NCI-H446 (cell line): ENCODE data around the gene EIF2D.
"Not testable (repeated sequence)": the region's sequence is repeated elsewhere in the genome, so short reads cannot be mapped to it uniquely, and the experiment has no call there.

Experiments used
- DNase-seq, 2 experiments: peaks; one replicate each; lab custom pipeline; 2025; lab: John Stamatoyannopoulos, UW

Gene EIF2D

DNA sequence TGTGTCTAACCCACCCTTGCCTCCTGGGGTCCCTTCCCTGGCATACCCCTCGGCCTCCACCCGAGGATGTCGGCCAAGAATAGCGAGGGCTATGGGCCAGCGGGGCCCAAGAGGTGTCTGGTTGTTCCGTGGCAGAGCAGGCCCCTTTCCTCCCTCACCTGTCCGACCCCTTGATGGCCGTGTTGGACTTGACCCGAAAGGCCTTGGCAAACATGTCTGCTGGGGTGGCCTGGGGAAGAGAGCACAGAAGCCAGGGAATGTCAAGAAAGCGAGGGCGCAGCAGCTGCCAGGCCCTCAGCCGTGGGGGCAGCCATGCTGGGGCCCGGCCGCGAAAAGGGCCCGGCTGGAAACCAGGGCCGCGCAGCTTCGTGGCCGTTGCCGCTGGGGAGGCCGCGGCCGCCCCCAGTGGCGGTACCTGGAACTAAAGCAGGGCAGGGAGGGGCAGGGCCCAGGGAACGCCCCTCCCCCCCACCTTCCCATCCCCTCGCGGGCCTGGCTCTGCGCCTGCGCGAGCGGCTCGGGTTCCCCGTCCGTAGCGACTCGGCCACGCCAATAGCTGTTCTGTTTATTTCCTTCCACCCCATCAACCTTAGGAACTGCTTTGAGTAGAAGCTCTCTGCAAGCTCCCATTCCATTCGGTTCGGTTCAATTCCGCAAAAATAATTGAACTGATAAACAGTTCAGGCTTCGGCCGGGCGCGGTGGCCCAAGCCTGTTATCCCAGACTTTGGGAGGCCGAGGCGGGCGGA is at the start of gene EIF2D:
EIF2D (minus strand) TSS at position 337 of the 748 bp plus-strand sequence; CDS start at position 214, 123 bp downstream.
- peak; percentile 86 to 98 for DNase-seq

GRCh38 chr1:206661161-206661820 is 49.0 kb upstream of the EIF2D start:
- no peak for DNase-seq

DNA sequence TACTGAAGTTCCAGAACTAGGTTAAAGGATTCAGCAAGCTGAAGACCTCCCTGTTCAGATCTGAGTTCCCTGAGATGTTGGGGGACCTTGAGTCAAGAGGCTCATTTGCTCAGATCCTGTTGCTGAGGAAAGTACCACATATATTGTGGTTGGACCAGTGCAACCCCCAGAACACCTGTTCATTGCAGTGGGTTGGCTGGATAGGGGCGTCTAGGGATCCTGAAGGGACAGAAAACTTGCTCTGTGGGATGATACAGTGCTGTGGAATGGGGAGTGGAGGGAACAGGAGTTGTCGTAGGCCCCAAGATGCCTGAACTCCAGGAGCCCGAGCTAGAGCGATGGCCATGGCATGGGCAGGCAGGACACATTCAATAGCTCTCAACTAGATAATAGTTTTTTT is 47.9 kb upstream of the EIF2D start:
- no peak for DNase-seq

DNA sequence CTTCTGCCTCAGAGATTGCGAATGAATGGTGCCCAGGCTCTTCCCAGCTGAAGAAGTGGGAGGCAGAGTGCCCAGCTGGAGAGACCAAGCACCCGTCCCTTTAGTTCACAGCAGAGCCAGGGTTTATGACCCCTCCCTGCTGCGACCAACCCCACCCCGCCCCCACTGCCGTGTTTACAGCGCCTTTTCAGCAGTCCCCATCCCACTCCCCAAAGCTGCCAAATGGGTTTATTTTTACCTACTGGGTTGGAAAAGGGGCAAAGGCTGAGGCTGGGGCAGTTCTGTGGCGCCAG is 46.7 kb upstream of the EIF2D start:
- no peak for DNase-seq

DNA sequence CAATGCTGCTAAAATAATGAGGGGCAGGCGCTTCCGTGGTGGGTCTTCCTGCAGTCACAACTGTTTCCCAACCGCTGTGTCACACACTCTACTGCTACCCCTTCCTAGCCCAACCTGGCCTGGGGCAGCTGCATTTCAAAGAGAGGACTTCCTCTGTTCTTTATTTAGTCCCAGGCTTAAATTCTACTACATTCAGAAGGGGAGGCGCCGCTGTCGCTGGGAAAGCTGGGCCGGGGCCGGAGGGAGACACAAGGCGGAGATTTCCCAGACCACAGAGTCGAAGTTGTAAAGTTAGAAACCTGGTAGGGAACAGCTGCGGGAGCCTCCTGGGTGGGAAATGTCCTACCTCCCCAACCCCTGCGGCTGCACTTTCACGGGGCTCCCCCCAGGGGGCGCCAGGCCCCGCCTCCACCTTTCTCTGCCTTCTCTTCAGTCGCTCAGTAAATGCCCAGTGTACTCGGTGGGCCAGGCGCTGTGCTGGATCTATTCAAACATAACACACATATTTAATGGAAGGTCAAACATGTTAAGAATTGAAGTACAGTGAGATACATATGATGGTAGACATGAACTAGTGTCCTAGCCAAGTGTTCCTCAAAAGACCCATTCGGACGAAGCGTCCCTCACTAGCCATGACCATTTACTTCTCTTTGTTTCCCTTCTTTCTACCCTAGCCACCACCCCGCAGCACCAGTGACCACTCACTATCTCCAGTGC is 46.2 kb upstream of the EIF2D start:
- DNase-seq: no peak

GRCh38 chr1:206657751-206658150 is 45.5 kb upstream of the EIF2D start:
- no peak for DNase-seq

DNA sequence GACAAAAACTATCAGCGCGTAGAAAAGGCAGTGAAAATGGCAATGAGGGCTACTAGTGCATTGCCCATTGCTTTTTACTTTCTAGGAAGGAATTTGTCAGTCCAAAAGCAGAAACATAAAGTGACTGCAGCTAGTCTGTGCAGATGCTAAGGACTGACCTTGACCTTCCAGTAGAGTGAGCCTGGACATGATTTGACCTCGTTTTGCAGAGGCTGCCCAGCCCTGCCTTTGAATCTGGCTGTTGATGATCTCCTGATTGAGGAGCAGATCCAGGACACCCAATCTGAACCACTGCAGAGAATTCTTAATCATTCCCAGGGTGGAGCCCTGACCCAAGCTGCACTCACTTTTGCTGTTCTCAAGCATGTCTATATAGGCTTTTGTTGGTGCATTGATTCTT is 44.7 kb upstream of the EIF2D start:
- no peak for DNase-seq

GRCh38 chr1:206655471-206655882 is 43.2 kb upstream of the EIF2D start:
- peak in 1 of 2 experiments; percentile 20 for DNase-seq

DNA sequence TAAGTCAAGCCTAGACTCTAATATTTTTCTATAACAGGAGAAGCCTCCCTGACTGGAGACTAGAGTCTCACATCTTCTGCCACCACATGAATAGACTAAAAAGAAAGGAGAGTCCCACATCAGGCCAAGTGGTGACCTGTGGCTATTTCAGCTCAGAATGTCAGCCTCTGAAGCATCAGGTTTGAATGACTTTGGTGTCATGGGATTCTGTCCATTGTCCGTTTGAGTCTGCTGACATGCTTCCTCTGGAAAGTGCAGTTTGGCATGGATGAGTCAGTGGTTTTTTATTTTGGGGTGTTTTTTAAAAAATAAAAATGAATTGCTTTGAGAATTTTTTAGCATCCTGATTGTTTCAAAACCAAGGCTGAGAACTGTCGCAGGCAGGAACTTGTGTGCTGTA is 42.6 kb upstream of the EIF2D start:
- no peak for DNase-seq

DNA sequence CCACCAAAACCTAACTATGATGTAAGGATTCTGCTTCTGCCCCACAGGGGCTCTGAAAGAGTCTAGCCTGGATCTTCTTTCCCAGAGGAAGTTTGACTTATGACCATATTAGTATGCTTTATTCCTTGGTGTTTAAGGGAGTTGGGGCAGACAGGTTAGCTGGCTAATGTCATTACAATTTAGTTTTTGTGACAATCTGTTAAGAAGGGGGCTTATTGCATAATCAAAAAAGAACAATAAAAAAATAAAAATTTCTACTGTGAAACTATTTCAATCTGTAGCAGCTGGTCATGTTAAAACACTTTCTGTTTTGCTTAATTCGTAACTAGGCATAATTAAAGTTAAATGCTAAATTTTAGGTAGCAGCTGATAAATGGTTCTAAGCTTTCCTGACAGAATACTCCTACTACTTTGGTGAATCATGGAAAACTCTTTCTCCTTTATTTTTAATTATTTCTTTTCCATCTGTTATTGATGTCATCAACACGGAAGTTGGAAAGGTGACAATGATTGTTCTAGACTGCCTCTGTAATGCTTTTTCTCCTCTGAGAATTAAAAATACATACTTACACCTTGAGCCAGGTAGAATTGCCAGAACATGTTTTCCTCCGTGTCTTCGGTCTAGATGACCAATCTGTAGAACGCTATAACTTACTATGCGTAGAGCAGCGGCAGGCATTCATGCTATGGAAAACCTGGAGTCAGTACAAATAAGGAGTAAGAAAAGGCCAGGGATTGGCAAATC is 41.6 kb upstream of the EIF2D start:
- no peak for DNase-seq

DNA sequence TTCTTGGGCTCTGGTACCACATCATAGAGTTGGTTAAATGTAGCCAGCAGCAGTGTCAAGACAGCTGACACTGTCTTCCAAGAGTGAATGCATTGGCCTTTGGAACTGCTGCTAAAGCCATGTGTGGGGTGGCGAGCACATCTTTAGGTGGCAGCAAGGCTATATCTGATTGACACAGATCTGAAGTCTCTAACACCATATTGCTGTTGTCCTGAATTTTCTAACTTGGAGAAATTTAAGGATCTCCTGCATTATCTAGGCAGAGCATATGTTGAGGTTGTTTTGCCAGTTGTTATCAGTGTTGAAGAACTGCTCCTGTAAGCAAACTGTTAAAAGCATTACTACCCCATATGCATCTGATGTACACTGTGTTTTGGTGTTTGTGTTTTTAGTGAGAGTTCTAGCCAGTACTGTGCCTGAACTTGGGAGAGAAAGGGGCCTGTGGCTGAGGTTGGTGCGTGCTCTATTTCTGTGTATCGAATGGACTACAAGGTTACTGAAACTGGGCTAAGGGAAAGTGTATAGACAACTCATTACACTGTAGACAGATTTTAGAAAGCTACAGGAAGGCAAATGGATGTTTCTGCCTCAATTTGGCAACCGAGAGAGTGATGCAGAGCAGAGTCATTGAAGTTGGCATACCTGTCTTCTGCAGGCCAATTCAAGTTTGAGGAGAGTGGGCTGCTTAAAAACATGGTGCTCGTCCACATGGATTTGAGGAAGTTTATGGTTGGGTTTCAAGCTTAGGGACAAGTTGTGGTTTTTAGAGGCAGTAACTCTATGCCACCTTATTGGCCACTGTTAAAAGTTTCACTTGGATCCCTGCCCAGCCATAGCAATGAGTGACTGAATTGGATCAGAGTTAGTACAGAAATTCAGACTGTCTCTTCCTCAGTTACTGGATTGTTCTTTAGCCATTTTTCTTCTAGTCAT is 40.0 kb upstream of the EIF2D start:
- no peak for DNase-seq

- DNase-seq: no peak
Observed at GRCh38 chr1:206651014-206651413, 38.7 kb upstream of the EIF2D start.

DNA sequence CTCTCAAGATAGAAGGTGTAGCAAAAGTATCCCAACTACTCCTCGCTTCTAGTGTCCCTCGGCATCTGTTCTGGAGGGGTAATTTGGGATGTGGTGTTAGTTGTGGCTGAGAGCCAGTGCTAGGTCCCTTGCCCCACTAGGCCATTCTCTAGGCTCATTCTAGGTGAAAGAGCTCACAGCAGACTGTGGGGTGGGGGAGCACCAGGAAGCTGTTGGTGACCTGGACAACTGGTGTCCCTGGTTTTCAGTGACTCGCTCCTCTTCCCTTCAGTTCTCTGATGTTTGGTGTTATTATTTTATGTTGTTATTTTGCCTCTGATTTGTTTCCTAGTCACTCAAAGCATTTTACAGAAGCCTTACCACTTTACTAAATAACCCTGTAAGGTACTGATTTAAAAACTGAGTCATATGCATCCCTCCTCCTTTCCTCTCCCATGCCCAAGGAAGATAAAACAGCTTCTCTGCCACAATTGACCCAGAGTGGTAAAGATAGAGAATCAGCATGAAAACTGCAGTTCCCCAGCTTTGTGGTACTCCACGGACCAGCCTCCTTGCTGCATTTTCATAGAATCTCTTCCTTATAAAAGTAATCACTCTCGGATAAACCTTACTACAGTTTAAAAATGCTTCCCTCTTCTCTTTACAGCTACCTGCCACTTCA is 37.1 kb upstream of the EIF2D start:
- no peak for DNase-seq

- no peak for DNase-seq
Observed at GRCh38 chr1:206647224-206647623, 35.0 kb upstream of the EIF2D start.

DNA sequence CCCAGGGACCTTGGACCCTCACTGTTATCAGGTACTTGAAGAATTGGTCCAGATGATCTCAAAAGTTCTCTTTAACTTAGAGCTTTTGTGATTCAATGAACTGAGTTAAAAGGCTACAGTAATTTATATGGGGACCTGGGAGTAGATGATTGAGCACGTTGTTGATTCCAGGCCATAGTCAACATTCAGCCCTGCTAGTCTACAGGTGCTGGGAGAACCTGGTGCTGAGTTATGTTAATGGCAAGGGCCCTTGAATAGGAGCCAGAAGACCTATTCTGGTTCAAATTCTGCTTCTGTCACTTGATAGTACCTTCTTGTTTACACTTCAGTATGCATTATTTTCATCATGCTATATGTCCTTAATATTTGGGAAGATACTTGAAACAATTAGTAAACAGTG is 34.2 kb upstream of the EIF2D start:
- DNase-seq: no peak

DNA sequence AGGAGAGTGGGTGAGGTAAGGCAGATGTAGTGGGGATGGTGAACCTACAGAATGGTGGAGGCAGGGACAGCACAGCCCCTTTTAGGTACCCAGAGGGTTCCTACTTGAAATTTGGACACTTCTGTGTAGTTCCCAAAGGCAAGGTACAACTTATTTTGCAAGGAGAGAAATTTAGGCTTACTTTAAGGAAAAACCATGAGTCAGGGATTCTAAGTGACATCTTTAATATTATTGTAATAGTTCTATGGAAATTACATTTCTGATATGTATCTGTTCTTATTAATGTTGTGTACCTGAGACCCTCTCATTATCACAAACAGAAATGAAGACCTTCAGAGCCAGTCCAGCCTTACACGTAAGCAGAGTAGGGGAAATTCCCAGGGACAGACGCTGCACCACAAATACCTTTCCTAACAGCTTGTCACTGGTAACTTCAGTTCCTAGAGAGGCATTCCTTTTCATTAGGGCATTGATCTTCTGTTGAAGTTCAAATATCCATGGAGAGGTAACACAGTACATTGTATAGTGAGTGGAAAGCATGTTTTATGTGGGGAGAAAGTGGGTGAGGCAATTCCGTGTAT is 30.9 kb upstream of the EIF2D start:
- no peak for DNase-seq

GRCh38 chr1:206642074-206642473 is 29.8 kb upstream of the EIF2D start:
- not testable (repeated sequence) for DNase-seq

DNA sequence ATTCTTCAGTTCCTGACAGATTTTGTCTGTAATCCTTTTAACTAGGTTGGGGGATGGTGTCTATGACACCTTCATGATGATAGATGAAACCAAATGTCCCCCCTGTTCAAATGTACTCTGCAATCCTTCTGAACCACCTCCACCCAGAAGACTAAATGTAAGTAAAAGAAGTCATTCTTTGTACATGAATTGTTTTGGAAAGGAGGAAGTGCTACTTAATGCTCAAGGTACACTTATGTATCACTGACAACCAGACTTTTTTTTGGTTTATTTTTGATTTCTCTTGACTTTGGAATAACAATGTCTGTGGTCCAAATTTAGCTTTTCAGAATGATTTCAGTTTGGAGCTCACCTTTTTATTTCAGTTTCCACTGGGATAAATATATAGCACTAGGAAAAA is 25.3 kb upstream of the EIF2D start:
- DNase-seq: no peak

DNA sequence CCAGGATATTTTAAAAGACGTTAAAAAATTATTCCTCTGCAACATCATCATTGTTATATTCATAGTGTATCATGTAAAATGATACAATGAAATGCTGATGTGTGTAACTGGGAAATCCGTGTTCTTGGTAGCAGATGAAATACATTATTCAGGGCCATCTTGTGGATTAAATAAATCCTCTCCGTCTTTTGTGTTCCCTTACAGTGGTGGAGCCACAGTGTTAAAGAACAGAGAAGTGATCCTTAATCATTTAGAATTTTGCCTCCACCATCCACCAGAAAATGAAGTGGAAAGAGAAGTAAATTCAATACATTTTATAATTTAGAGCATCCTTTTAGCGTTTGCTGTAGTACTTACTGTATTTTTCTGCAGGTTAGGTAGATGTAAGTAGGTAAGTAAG is 24.4 kb upstream of the EIF2D start:
- no peak for DNase-seq

DNA sequence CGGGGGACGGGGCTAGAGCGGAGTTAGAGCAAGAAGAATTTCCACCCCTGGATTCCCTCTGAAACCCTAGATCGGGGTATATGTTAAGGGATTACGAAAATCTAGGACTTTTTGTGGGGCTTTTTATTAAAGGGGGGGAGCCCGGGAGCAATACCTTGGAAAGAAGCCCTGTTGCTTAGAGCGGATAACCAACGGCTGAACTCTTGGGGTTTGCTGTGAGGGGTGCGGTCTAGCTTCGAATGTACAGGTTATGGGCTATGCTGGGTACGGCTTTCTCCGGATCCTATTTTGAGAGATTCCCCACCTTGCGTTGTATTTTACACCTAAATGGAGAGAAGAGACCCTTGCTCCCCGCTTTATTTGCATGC is 23.7 kb upstream of the EIF2D start:
- DNase-seq: no peak
